Stimulated activated naive CD8-positive, alpha-beta T cell treated with anti-CD3 and anti-CD28 coated beads, Interleukin-15, Interleukin-2, amounts not matched to agents 100 U/mL and 50 U/mL, for 24 hours (primary cell): ENCODE data around the gene WDPCP.
A peak's percentile ranks its signal among the peaks of the same experiment; 100 is the strongest.
"Not testable (repeated sequence)": the region's sequence is repeated elsewhere in the genome, so short reads cannot be mapped to it uniquely, and the experiment has no call there.

Experiments
- ATAC-seq: fragments of 150-1000 bp; cut with Tn5 transposase; one replicate; pipeline ENCODE4 v1.10.0; 2021
- DNase-seq: peaks from one replicate; pipeline ENCODE4 v3.0.0; 2021

Gene WDPCP

GRCh38 chr2:63590626-63591408 lies 2.5 kb upstream of the WDPCP start:
- no peak for DNase-seq
- ATAC-seq, result no peak

DNA sequence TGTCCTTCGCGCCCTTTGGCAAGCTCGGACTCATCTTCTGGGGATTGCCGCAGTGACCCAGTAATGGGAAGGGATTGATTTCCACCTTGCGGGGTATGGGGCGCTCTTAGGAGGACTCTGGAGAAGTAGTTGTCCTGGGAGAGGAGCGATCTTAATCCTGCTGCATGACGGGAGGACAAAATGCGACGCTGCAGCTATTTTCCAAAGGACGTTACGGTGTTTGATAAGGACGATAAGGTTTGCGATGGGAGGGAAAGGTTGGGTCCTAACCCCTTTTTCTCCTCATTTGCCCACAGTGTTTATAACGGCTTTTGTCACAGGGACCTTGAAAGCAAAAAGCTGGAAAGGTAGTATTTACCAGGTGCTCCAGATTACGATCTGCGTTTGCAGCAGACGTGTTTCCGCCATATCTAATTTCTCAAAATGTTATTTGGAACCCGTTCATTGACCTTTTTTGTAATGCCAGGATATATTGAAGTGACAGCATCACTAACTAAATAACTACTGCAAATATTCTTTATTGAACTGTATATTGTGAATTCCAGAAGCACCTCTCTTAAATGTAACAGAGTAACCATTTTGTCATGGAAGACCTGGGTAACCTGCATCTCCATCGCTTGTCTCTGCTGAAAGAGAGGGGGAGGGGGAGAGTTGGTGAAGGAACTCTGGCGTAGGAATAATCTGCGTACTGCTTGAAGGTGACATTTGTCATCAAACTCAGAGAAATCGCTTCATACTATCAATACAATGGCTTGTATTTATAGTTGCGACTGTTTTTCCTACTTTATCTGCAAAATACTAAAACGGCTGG lies 1.1 kb upstream of the WDPCP start:
- DNase-seq, result no peak
- peak; percentile 0 for ATAC-seq

DNA sequence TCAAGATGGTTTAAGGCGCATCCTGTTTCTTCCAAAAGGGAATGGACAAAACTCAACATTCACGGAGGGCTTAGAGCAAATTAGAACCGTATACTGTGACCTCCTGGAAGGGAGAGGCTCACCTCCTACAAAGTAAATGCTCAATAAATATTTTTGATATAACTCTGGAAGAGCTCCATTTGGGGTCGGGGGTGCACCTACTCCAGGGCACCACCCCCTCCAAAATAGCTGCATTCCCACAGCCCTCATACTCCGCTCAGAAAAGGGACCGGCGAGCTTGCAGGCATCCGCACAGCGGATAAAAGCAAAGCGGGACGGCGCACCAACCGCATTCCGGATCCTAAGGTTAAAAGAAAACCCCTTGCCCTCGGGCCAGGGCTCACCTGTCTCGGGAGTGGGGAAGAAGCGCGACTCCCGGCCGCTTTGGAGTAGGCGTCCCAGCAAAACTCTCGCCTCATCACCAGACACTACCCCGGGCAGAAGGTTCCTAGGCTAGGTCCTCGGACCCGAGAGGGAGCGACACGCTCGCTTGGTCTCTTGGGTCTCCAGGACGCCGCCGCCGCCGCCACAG lies 378 bp downstream of the WDPCP start:
- ATAC-seq, result no peak
- no peak for DNase-seq

GRCh38 chr2:63582873-63583272 lies 5.4 kb downstream of the WDPCP start:
- ATAC-seq (no peak), DNase-seq (no peak)

- DNase-seq (no peak), ATAC-seq (no peak)
These were observed 6.8 kb downstream of the WDPCP start for GRCh38 chr2:63581298-63581961.

DNA sequence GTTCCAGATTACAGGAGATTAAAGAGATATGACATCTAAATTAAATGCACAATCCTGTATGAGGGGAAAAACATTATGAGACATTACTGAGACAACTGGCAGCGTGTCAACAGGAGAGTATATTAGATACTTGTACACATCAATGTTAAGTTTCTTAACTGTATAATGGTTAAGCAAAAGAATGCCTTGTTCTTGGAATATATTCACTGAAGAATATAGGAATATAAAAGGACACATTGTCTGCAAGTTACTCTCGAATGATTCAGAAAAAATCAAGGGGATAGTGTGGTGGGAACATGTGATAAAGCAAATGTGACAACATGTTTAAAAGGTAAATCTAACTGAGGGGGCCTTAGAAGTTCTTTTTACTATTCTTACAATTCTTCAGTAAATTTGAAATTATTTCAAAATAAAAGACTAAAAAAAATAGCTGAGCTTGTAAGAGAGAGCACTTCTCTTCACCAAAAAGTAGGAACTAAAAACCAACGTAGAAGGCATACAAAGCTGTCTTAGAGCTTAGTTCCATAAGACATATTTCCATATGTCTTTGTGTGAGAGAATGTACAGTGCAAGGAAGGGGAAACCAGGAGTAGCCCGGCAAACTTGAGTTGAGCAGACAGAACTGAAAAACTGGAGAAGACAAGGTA lies 7.5 kb downstream of the WDPCP start:
- no peak for ATAC-seq
- DNase-seq, result no peak

GRCh38 chr2:63578767-63579166 lies 9.5 kb downstream of the WDPCP start:
- DNase-seq, result no peak
- no peak for ATAC-seq

GRCh38 chr2:63576546-63576945 lies 11.7 kb downstream of the WDPCP start:
- ATAC-seq (no peak), DNase-seq (no peak)

DNA sequence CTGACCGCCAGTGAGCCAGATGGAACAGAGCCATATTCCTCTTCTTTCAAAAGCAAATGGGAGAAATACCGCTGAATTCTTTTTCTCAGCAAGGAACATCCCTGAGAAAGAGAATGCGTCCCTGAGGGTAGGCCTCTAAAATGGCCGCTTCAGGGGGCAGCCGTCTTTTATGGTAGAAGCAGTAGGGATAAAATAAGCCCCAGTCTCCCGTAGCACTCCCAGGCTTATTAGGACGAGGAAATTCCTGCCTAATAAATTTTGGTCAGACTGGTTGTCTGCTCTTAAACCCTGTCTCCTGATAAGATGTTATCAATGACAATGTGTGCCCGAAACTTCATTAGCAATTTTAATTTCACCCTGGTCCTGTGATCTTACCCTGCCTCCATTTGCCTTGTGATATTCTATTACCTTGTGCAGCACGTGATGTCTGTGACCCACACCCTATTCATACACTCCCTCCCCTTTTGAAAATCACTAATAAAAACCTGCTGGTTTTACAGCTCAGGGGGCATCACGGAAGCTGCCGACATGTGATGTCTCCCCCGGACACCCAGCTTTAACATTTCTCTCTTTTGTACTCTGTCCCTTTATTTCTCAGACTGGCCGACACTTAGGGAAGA lies 14.4 kb downstream of the WDPCP start:
- not testable (repeated sequence) for ATAC-seq

GRCh38 chr2:63573026-63573425 lies 15.3 kb downstream of the WDPCP start:
- ATAC-seq, DNase-seq: not testable (repeated sequence)

More for the DNA sequence above, 14.4 kb downstream of the WDPCP start:
- DNase-seq, result not testable (repeated sequence)

- DNase-seq (no peak), ATAC-seq (no peak)
These were observed 16.3 kb downstream of the WDPCP start for GRCh38 chr2:63572001-63572400.

DNA sequence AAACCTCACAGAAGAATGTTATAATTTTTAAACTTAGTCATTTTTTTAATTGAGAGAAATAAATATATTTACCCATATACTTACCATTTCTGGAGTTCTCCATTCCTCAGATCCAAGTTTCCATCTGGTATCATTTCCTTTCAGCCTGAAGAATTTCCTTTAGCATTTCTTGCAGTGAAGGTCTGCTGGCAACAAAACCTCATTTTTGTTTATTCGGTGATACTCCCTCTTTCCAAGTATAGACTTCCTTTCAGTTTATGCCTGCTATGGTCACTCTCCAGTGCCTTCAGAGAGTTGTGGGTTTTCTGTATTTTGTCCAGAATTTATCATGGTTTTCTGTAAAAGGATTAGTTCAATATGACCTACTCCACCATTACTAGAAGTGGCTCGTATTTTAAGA lies 17.0 kb downstream of the WDPCP start:
- ATAC-seq, result no peak

GRCh38 chr2:63569740-63570139 lies 18.5 kb downstream of the WDPCP start:
- DNase-seq, result no peak
- no peak for ATAC-seq

More for the DNA sequence above, 17.0 kb downstream of the WDPCP start:
- DNase-seq, result no peak

DNA sequence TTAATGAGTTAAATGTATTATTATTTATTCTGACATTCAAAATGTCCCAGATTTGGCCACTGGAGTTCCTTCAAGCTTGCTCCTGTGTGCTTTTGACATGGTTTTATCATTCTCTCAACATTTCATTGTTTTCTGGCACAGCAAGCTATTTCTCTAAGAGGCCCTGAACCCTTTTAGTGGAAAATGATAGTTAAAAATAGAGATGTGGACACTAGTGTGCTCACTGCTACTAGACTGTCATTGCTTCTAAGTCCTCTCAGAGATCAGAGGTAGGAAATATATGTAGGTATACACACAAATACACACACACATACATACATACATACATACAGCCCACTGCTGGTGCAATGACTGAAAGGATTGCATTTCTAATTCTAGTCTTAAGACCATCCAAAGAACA lies 25.5 kb downstream of the WDPCP start:
- DNase-seq (no peak), ATAC-seq (no peak)

DNA sequence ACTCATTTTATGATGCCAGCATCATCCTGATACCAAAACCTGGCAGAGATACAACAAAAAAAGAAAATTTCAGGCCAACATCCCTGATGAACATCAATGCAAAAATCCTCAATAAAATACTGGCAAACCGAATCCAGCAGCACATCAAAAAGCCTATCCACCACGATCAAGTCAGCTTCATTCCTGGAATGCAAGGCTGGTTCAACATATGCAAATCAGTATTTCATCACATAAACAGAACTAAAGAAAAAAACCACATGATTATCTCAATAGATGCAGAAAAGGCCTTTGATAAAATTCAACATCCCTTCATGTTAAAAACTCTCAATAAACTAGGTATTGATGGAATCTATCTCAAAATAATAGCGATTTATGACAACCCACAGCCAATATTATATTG lies 29.4 kb downstream of the WDPCP start:
- not testable (repeated sequence) for ATAC-seq, DNase-seq

GRCh38 chr2:63557819-63558218 lies 30.5 kb downstream of the WDPCP start:
- DNase-seq, ATAC-seq: not testable (repeated sequence)

DNA sequence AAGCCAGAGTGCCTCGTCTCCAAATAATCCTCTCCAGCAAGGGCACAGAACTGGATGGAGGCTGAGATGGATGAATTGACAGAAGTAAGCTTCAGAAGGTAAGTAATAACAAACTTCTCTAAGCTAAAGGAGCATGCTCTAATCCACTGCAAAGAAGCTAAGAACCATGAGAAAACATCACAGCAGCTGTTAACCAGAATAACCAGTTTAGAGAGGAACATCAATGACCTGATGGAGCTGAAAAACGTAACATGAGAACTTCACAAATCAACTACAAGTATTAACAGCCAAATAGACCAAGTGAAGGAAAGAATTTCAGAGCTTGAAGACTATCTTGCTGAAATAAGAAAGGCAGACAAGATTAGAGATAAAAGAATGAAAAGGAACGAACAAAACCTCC lies 32.3 kb downstream of the WDPCP start:
- DNase-seq (no peak), ATAC-seq (no peak)

DNA sequence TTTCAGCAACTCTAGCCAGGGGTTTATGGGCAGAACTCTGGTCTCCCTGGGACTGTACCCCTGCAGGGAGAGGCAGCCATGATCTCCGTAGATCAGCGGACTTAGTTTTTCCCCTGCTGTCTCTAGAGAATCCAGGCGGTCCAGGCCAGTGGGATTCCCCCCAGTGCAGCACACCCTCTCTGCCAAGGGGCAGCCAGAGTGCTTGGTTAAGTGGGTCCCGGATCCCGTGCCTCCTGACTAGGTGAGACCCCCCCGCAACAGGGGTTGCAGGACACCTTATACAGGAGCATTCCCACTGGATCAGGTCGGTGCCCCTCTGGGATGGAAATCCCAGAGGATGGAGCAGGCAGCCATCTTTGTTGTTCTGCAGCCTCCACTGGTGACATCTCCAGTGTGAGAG lies 33.0 kb downstream of the WDPCP start:
- ATAC-seq (no peak), DNase-seq (no peak)

DNA sequence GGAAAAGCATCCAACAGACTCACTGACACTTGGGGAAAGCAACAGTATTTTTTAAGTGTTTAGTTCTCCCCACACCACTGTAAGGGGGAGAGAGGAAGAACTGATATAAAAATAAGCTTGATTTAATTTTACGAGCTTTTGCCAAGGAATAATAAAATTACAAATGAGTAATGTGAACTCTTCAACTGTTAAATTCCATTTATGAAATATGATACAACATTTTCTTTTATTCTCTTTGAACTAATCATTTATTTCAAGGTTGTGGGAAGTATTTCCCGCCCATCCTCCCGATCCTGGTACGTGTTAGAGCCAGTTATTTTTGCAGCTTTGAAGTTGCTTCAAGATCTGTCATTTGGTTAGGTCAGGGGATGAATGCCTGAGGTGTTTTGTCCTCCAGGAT lies 35.2 kb downstream of the WDPCP start:
- ATAC-seq, result no peak
- no peak for DNase-seq

DNA sequence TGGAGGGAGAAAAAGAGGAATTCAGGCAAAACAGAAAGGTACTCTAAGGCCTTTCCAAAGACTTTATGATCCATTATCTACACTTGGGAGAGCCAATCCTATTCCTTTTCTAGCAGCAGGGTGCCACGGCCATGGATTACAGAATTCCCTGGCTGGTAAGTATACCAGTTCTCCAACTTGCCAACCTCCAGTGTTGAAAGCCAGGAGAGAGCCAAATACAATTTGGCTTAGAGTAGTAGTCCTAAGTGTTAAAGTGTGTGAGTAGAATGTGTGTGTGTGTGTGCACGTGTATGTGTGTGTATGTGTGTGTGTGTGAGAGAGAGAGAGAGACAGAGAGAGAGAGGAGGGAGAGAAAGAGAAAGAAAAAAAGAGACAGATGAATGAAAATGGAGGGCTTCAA lies 43.3 kb downstream of the WDPCP start:
- DNase-seq (no peak), ATAC-seq (no peak)

GRCh38 chr2:63544017-63544627 lies 44.2 kb downstream of the WDPCP start:
- no peak for ATAC-seq
- DNase-seq, result no peak
